A673 (cell line): ENCODE measurements around the gene HDAC7.

Experiments used
- EZH2 ChIP-seq: fragments of 200-600 bp; sonication (generic); IDR thresholded peaks from 2 replicates; pipeline ENCODE4 v1.6.1; 2017; ENCODE audit warnings: borderline replicate concordance, low read depth, mild to moderate bottlenecking, mixed read lengths, antibody characterized with exemption, low read length; ENCODE audit not compliant: poor library complexity, severe bottlenecking
- TF ChIP-seq, protein P1 (sequence below): fragments of 300-800, 200-600 bp; sonication (generic); conservative IDR thresholded peaks from 2 replicates; pipeline ENCODE4 v1.5.1; 2017; ENCODE audit warnings: low read depth, mild to moderate bottlenecking, antibody characterized with exemption, low read length, moderate library complexity, mixed read lengths

DNA sequence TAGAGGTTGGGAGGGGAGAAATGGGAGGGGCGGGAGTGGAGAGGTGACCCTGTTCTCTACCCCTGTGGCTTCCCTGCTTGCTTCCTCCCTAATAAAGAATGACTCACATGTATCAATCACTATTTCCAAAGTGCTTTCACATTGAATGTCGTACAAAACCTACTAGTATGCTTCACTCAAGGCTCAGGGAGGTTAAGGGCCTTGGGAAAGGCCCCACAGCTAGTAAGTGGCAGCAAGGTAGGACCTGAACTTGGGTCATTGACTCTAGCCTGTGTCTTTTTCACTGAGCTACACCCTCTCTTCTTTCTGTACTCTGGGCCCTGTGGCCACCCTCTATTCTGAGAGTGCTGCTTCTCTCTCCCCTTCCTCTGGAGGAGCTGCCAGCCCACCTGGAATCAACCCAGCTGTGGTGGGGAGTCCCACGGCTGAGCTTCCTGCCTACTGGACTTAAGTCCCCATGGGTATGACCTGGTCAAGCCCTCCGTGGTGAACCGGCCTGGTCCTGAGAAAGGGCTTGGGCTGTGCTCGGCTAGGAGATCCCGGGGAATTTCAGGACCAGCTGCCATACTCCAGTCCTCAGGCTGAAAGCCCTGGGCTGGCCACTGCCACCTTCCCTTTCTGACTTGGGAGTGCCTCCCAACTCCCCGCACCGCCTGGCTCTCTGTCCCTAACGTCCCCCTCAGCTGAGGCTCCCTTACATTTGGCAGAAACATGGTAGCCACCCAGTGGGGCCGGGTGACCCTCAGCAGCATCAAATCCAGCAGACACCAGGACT, 33.6 kb downstream of the HDAC7 start:
- TF ChIP-seq, protein P1, sequence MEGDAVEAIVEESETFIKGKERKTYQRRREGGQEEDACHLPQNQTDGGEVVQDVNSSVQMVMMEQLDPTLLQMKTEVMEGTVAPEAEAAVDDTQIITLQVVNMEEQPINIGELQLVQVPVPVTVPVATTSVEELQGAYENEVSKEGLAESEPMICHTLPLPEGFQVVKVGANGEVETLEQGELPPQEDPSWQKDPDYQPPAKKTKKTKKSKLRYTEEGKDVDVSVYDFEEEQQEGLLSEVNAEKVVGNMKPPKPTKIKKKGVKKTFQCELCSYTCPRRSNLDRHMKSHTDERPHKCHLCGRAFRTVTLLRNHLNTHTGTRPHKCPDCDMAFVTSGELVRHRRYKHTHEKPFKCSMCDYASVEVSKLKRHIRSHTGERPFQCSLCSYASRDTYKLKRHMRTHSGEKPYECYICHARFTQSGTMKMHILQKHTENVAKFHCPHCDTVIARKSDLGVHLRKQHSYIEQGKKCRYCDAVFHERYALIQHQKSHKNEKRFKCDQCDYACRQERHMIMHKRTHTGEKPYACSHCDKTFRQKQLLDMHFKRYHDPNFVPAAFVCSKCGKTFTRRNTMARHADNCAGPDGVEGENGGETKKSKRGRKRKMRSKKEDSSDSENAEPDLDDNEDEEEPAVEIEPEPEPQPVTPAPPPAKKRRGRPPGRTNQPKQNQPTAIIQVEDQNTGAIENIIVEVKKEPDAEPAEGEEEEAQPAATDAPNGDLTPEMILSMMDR: no peak
- TF ChIP-seq EZH2: no peak
